GM18517 (cell line): Measurements from ENCODE around the gene NTRK3.

ENCODE experiments used
- ATAC-seq: cut with Tn5 transposase; IDR thresholded peaks from one replicate; pipeline ENCODE4 v1.9.1; 2021; ENCODE audit warnings: mild to moderate bottlenecking, moderate library complexity; ENCODE audit not compliant: unreplicated experiment

NTRK3 gene

DNA sequence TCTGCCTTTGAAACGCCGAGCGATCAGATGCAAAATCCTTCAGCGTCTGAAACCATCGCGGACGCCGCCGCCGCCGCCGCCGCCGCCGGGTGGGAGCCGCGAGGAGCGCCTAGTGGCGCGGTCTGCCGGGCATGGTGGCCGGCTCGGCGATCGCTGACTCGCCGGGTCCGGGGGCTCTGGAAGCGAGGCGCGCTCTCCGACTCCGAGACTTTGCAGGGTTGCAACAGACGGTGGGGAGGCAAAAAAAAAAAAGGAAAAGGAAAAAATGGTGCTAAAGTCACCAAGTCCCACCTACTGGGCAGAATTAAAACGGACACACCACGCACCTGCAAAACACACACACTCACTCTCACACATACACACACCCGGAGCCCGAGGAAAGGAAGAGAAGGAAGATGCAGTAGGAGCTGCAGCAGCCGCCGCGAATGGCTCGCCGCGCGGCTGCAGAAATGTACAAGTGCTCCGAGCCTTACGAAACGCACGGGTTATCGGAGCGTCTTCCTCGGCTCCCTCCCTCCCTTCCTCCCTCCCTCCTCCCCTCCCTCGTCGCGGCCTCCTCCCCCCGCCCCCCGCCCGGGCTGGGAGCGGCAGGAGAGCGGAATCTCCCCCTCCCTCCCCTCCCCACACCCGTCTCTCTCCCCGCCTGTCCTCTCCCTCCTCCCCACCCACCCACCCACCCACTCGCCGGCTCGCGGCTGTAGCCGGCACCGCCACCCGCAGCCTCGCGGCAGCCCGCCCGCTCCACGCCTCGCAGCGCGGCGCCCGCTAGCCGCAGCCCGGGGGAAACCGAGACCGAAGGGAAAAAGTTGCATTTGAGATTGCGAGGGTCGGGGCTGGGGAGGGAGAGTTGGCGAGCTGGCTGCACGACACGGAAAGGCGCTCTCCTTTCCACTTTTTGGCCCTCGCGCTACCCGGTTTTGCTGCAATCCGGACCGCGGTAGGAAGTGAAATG, at the start of gene NTRK3:
Gene NTRK3 (minus strand): TSS at position 461 of the 952 bp plus-strand sequence. CDS start 586 bp downstream, outside the sequence.
- ATAC-seq: no peak

DNA sequence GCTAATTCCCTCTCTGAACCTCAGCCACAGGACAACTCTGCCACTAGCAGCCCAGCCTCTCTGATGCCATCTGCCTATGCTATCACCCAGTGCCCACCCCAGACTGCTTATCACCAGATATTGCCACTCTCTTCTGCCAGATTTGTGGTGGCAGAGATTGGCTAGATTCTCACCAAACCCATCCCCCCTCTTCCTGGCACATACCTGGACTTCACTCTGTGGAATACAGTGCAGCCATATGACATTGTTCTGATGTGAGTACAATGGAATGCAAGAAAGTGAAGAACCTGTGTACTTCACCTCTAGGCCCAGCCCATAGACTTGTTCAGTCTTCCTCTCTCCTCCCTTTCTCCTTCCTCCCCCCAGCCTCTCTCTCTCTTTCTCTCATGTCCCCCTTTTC, 46.9 kb upstream of the NTRK3 start:
- ATAC-seq: no peak

- ATAC-seq: no peak
Measured at GRCh38 chr15:88302373-88302772, 45.8 kb upstream of the NTRK3 start.

DNA sequence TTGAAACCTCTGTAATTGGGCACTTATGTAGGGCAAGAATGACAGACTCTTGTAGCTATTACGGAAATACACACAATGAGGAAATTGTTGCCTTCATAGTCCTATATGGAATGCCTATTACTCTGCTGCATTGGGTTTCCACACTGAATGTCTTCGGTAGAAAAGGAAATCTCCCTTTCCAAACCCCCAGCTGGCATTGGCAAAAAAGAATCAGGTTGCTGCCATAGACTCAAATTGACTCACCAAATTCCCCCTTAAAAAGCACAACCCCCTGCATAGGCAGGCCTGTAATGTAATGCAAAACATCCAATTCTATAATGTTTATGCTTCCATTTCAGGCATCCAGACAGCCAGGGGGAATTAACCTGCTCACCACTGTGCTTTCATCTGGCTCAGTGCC, 44.8 kb upstream of the NTRK3 start:
- no peak for ATAC-seq

- no peak for ATAC-seq
Measured at GRCh38 chr15:88300861-88301260, 44.3 kb upstream of the NTRK3 start.

DNA sequence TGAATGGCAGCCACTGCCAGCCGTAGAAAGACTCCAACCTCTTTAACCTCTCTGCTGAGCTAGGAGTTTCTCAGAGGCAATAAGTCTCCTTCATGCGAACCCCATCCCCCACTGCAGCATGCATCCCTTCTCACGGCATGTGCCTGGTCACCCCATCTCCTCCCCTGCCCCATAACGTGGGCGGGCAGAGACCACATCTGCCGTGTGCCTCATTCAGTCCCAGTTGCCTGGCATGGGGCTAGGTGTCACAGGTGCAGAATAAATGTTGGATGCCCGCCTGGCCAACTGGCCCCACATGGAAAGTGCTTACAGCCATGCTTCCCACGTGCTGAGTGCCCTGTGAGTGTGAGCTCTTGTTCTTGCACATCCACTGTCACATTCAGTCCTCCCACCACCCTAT, 43.5 kb upstream of the NTRK3 start:
- ATAC-seq: no peak

DNA sequence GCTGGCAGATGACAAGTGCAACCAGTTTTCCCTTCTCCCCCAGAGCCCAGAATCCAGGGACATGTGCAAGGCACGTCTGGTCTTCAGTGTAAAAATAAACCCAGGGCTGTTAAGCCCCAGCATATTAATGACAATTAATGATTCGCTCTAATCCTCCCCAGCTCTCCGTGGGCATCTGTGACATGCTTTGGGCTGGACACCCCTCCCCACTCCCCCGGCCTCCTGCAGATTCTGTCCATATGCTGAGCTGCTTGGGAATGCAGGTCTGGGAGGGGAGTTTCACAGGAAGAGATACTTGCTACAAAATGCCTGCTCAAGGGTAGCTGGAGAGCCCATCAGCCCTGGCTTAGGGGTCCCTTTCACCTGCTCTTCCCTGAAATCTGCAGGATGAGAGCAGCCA, 43.0 kb upstream of the NTRK3 start:
- no peak for ATAC-seq

GRCh38 chr15:88288661-88289060, 32.1 kb upstream of the NTRK3 start:
- ATAC-seq: no peak

DNA sequence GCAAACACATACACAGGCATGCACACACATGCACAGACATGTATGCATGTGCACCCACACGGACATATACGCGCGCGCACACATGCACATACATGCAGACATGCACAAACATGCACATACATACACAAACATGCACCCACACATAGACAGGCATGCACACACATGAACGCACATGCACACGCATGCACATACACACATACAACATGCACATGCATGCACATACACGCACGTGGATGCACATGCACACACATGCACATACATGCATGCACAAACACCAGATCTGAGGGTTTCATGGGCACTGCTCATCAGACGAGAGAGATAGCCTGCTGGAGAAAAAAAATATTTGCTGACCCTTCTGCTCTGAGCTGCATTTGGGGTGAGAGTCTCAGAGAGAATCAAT, 31.7 kb upstream of the NTRK3 start:
- no peak for ATAC-seq

DNA sequence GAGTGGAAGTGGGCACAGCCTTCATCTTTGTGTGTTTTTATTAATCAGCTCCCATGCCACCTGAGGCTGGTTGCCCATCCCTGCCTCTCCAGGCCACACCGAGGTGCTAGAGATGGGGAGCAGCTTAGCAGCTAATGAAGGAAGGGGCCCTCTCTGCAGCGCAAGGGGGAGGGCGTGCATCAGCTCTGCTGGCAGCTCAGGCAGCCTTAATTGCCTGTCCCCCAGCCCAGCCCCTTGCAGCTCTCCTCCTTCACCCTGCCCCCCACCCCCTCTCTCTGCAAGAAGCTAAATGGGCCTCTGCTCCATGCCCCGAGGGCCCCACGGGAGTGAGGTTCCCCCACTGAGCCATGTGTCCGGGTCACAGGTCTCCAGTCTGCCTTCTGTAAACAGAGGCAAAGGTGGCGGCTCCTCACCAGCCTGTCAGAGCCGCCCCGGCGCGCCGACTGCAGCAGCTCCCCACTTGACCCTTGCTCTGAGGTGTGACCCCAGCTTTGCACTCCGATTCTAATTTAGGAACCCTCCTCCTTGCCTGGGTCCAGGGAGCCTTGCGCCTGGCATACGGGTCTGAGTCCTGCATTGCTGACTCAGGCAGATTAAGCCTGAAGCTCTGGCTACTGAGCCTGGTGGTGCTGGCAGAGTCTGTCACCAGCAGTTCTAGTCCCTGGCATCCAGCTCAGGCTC, 27.9 kb upstream of the NTRK3 start:
- no peak for ATAC-seq

DNA sequence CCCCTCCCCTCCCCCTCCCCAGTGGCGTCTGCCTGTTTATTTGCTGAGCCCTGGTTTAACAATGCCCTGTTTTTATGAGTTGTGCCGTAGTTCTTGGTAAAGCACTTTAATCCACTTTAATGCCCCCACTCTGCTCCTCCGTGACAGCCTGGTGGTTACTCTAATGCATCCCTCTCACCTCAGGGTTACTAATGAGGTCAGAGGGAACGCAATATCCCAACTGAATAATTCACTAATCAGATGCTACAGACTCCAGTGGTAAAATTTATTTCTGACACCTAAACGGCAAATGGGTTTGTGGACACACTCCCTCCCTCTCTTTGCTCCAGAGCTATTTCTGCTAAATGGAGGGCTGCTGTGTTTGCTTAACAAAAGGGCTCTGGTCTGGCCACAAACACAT, 26.1 kb upstream of the NTRK3 start:
- no peak for ATAC-seq

- ATAC-seq: no peak
Measured at GRCh38 chr15:88276821-88277410, 20.4 kb upstream of the NTRK3 start.

DNA sequence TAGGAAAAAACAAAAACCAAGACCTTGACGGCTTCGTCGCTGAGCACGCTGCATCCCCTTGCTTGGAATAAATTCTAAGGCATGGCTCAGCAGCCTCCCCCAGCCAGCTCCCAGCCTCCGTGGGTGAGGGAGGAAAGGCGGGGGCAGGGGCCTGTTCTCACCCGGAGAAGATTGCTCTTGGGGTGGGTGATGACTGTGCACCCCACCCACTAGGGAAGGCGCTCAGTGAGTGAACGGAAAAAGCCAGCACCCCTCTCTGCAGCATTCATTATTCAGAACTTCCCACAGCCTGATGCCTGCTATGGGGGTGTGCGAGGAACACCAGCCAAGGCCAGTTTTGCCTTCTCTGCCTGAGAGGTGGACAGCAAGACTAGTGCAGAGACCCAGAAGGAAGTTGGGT, 19.3 kb upstream of the NTRK3 start:
- no peak for ATAC-seq

- no peak for ATAC-seq
Measured at GRCh38 chr15:88274553-88275460, 18.3 kb upstream of the NTRK3 start.

- ATAC-seq: no peak
Measured at GRCh38 chr15:88272421-88272820, 15.9 kb upstream of the NTRK3 start.

- no peak for ATAC-seq
Measured at GRCh38 chr15:88269356-88270062, 13.0 kb upstream of the NTRK3 start.

GRCh38 chr15:88267720-88268119, 11.2 kb upstream of the NTRK3 start:
- no peak for ATAC-seq

DNA sequence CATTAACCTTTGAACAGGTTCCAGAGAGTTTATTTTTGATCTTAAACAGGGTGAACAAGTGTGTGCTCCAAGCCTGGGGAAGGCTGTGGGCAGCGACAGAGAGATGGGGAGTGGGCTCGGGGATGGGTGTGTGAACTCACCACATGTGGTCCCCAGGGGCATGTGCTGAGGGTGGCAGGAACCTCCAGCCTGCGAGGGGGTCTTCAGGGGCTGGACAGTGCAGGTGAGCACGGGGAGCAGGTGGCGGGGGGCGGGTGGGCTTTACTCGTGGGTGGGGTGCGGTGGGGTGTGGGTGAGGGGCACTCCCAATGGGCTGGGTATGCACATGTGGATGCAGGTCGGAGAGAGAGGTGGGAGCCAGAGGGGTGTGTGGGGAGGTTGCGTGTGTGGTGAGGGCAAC, 9.6 kb upstream of the NTRK3 start:
- no peak for ATAC-seq

- no peak for ATAC-seq
Measured at GRCh38 chr15:88264622-88265021, 8.1 kb upstream of the NTRK3 start.

GRCh38 chr15:88262064-88262463, 5.5 kb upstream of the NTRK3 start:
- no peak for ATAC-seq
